ENCODE measurements around the gene ROCK2. TPM values are rescaled to one million over a fixed set of nuclear protein-coding genes. Genes with fewer than 3 reads are reported as not detected.

The ROCK2 gene
- total RNA-seq, 4 donors from 2014 or later: 21.8 to 54.0 (median 26.6) TPM

DNA sequence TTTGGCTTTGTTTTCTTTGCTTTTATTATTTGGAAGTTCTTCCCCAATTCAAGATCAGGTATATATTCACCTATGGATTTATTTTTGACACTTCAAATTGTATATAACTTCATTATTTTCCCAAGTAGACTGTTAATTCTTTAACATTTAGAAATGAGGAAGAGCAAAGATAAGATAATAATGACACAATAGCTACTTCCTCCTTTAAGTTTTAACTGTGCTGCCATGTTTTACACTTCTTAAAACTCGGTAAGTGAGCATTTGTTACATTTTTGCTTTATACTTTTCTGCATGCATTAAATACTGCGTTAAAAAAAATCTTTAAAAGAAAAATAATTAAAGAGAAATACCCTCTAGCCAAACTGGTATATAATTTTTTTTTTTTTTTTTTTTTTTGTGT, 156.7 kb downstream of the ROCK2 start:
- peaks cover 51% of the 10 kb centered on the region for H3K36me3 ChIP-seq
- DNase-seq (ENCODE audit: low spot score in 2 of 2): no peak
- 78% methylated on average over 2 of the region's 2 CpGs for WGBS

DNA sequence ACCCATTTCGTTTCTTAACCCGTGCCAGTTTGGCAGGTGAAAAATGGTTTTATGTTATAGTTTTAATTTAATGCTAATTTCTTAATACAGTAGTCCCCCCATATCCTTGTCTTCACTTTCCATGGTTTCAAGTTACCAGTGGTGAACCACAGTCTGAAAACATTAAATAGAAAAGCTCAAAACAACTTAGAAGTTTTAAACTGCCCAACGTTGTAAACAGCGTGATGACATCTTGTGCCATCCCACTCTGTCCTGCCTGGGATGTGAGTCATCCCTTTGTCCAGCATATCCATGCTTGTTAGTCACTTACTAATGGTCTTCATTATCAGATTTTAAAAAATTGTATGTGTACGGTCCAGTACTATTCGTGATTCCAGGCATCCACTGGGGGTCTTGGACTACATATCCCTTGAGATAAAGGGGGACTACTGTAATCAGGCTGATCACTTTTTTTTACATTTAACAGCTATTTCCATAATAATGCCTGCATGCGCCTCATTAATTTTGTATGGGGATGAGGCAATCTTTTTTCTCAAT, 157.3 kb downstream of the ROCK2 start:
- Histone ChIP-seq H3K4me1 (no peaks in the 10 kb centered on the region), H3K27me3 (no peaks in the 10 kb centered on the region), H3K36me3 (peaks cover 51% of the 10 kb centered on the region), H3K27ac (no peak overlapping the region), H3K9me3 (no peaks in the 10 kb centered on the region), H3K4me3 (no peak overlapping the region)
- DNase-seq (ENCODE audit: low spot score in 2 of 2): no peak
- no peak for TF ChIP-seq EP300 (IDR thresholded peaks at IDR 0.05)
- no peak for TF ChIP-seq POLR2AphosphoS5 (IDR thresholded peaks at IDR 0.05)
- TF ChIP-seq POLR2A (IDR thresholded peaks at IDR 0.05): no peak
- TF ChIP-seq, protein P1, sequence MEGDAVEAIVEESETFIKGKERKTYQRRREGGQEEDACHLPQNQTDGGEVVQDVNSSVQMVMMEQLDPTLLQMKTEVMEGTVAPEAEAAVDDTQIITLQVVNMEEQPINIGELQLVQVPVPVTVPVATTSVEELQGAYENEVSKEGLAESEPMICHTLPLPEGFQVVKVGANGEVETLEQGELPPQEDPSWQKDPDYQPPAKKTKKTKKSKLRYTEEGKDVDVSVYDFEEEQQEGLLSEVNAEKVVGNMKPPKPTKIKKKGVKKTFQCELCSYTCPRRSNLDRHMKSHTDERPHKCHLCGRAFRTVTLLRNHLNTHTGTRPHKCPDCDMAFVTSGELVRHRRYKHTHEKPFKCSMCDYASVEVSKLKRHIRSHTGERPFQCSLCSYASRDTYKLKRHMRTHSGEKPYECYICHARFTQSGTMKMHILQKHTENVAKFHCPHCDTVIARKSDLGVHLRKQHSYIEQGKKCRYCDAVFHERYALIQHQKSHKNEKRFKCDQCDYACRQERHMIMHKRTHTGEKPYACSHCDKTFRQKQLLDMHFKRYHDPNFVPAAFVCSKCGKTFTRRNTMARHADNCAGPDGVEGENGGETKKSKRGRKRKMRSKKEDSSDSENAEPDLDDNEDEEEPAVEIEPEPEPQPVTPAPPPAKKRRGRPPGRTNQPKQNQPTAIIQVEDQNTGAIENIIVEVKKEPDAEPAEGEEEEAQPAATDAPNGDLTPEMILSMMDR (IDR thresholded peaks at IDR 0.05): no peak
- 82% methylated on average over 7 of the region's 7 CpGs for WGBS

More for the DNA sequence above, 156.7 kb downstream of the ROCK2 start:
- TF ChIP-seq POLR2A (IDR thresholded peaks at IDR 0.05) (no peak), POLR2AphosphoS5 (IDR thresholded peaks at IDR 0.05) (no peak)
- no peak overlapping the region for H3K27ac ChIP-seq
- H3K4me1 ChIP-seq: peaks cover 1% of the 10 kb centered on the region
- H3K4me3 ChIP-seq: no peak overlapping the region
- no peaks in the 10 kb centered on the region for H3K27me3 ChIP-seq
- H3K9me3 ChIP-seq: no peaks in the 10 kb centered on the region

DNA sequence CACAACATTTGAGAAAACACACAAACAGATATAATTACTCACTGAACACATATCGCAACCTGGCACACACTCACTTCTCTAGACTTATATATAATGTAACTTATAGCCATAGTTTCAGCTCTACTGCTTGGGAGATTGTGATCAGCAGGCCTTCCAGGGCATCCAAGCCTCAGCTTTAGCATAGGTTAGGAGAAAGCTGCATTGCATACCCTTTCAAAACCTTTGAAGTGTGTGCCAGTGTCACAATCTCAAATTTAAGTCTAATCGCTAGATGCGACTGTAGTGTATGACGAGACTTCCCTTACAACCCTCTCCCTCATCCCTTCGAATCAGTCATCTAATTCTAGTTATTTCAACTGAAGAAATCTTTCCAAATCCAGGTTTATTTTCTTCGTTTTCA, 158.3 kb downstream of the ROCK2 start:
- no peak overlapping the region for H3K27ac ChIP-seq
- no peaks in the 10 kb centered on the region for H3K4me1 ChIP-seq
- TF ChIP-seq EP300 (IDR thresholded peaks at IDR 0.05) (no peak), POLR2A (IDR thresholded peaks at IDR 0.05) (no peak)
- TF ChIP-seq, protein P1 (IDR thresholded peaks at IDR 0.05): no peak
- peaks cover 51% of the 10 kb centered on the region for H3K36me3 ChIP-seq
- DNase-seq (ENCODE audit: low spot score in 2 of 2): no peak
- H3K27me3 ChIP-seq: no peaks in the 10 kb centered on the region
- no peak overlapping the region for H3K4me3 ChIP-seq
- 95% methylated on average over 6 of the region's 6 CpGs for WGBS
- H3K9me3 ChIP-seq: no peaks in the 10 kb centered on the region

DNA sequence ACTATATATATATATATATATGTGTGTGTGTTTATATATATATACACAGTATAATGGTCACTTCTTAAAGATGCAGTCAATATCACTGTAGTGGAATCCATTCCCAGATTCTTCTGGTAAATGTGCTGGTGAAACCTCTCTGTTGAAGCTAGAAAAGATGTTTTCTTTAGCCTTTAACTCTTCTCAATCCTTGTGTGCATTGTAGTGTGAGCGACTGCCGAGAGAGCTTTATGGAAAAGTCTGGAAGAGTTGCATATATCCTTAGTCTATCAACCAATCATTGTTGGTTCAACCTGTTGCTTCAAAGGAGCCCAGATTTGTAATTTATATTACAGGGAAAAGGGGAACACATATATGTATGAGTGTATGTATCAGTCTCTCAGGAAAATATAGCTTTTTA, 161.5 kb downstream of the ROCK2 start:
- TF ChIP-seq POLR2A (IDR thresholded peaks at IDR 0.05) (no peak), POLR2AphosphoS5 (IDR thresholded peaks at IDR 0.05) (no peak), EP300 (IDR thresholded peaks at IDR 0.05) (no peak)
- TF ChIP-seq, protein P1 (IDR thresholded peaks at IDR 0.05): no peak
- 94% methylated on average over 2 of the region's 2 CpGs for WGBS

DNA sequence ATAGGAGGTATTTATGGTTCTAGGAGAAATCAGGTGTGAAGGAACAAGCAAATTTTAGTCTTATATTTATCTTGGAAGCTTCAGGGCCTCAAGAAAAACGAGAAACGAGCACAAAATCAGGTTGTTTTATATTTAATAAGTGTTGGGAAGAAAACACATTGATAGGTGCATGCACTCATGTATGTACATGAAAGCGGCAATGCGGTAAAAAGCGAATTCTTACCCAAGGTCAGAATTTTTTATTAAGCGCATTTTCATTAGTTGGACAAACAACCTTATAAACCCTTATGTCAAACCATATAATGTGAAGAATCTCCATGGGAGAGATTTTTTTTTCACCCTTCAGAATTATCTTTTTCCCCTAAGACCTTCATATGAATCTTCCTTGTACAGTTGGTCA, 163.8 kb downstream of the ROCK2 start:
- WGBS: 95% methylated on average over 6 of the region's 6 CpGs
- peaks cover 36% of the 10 kb centered on the region for H3K36me3 ChIP-seq
- H3K9me3 ChIP-seq: no peaks in the 10 kb centered on the region
- H3K4me1 ChIP-seq: no peaks in the 10 kb centered on the region
- H3K4me3 ChIP-seq: no peak overlapping the region
- TF ChIP-seq, protein P1 (IDR thresholded peaks at IDR 0.05): no peak
- no peak for TF ChIP-seq POLR2AphosphoS5 (IDR thresholded peaks at IDR 0.05)
- TF ChIP-seq POLR2A (IDR thresholded peaks at IDR 0.05): no peak
- no peak for TF ChIP-seq EP300 (IDR thresholded peaks at IDR 0.05)
- H3K27me3 ChIP-seq: no peaks in the 10 kb centered on the region
- DNase-seq (ENCODE audit: low spot score in 2 of 2): no peak
- H3K27ac ChIP-seq: no peak overlapping the region

More for the DNA sequence above, 161.5 kb downstream of the ROCK2 start:
- no peaks in the 10 kb centered on the region for H3K4me1 ChIP-seq
- H3K4me3 ChIP-seq: no peak overlapping the region
- no peaks in the 10 kb centered on the region for H3K9me3 ChIP-seq
- H3K36me3 ChIP-seq: peaks cover 37% of the 10 kb centered on the region
- H3K27me3 ChIP-seq: no peaks in the 10 kb centered on the region
- no peak overlapping the region for H3K27ac ChIP-seq
- no peak for DNase-seq (ENCODE audit: low spot score in 2 of 2)

DNA sequence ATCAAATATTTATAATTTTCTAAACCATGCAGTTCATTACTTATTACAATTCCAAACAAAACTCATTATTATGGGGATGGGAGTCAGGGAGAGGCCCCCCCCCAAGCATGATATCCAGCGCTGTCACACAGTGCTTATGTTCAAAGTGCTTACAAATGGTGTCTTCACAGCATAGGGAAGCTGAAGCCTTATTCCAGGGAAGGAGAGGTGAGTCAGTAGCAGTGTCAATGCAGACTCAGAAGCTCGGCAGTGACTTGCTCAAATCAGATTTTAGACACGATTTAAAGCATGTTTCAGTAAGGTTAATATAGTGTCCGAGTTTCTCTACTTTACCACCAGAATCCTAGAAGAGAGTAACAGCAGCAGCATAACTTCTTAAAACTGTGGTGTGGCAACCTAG, 164.5 kb downstream of the ROCK2 start:
- Histone ChIP-seq H3K4me1 (no peaks in the 10 kb centered on the region), H3K27ac (no peak overlapping the region), H3K27me3 (no peaks in the 10 kb centered on the region), H3K4me3 (no peak overlapping the region), H3K9me3 (no peaks in the 10 kb centered on the region), H3K36me3 (peaks cover 29% of the 10 kb centered on the region)
- WGBS: 88% methylated on average over 4 of the region's 4 CpGs
- TF ChIP-seq POLR2AphosphoS5 (IDR thresholded peaks at IDR 0.05) (no peak), EP300 (IDR thresholded peaks at IDR 0.05) (no peak), POLR2A (IDR thresholded peaks at IDR 0.05) (no peak)
- TF ChIP-seq, protein P1 (IDR thresholded peaks at IDR 0.05): no peak
- no peak for DNase-seq (ENCODE audit: low spot score in 2 of 2)
